ENCODE results near the gene ARNT2. TPM values are rescaled to one million over a fixed set of nuclear protein-coding genes. Genes with fewer than 3 reads are reported as not detected.

The ARNT2 gene
- total RNA-seq, 4 donors from 2014 or later = 0.26 to 22.9 (median 7.0) TPM

DNA sequence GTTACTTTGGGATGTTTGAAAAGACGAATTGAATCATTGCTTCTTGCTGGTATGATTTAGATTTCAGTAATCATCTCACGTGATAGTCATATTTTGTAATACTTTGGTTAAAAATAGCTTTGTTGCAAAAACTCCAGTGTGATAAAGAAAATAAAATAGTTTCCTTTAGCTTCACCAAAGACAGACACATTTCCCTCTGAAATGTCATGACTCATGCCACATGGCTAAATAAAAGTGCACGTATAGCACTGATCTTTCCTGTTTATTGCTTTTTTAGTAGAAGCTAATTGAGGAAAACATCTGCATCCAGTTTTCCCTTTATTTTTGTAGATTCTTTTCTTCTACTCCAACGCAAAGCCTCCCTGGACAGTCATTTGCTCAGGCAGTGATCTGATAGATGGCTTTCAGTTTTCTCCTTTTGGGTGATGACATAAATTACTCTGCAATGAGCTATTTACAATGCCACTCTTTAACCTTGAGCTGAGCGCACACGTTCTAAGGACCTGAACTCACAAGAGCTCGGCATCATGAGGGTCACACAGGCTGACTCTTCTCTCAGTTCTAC, 84.9 kb downstream of the ARNT2 start:
- no peaks in the 10 kb centered on the region for H3K9me3 ChIP-seq
- no peaks in the 10 kb centered on the region for H3K27me3 ChIP-seq
- no peaks in the 10 kb centered on the region for H3K36me3 ChIP-seq
- TF ChIP-seq CTCF (IDR thresholded peaks at IDR 0.05) = no peak
- TF ChIP-seq POLR2A (IDR thresholded peaks at IDR 0.05) = no peak
- no peak for DNase-seq
- no peak overlapping the region for H3K4me3 ChIP-seq
- no peaks in the 10 kb centered on the region for H3K4me1 ChIP-seq
- intact Hi-C loops (cut with DNase I; ENCODE audit: low total_unique reads) = no loop called here
- H3K27ac ChIP-seq = peak overlapping the region; percentile 48 to 72

- Histone ChIP-seq H3K9me3 (no peaks in the 10 kb centered on the region), H3K4me3 (no peak overlapping the region), H3K27me3 (no peaks in the 10 kb centered on the region), H3K36me3 (no peaks in the 10 kb centered on the region), H3K4me1 (no peaks in the 10 kb centered on the region), H3K27ac (peak overlapping the region; percentile 48 to 72)
- DNase-seq = no peak
- intact Hi-C loops (cut with DNase I; ENCODE audit: low total_unique reads) = no loop called here
- TF ChIP-seq CTCF (IDR thresholded peaks at IDR 0.05) (no peak), POLR2A (IDR thresholded peaks at IDR 0.05) (no peak)
Measured at GRCh38 chr15:80490431-80490990, 86.3 kb downstream of the ARNT2 start.

GRCh38 chr15:80491163-80491847, 87.1 kb downstream of the ARNT2 start:
- intact Hi-C loops (cut with DNase I; ENCODE audit: low total_unique reads) = no loop called here
- no peak for DNase-seq
- TF ChIP-seq POLR2A (IDR thresholded peaks at IDR 0.05) (no peak), CTCF (IDR thresholded peaks at IDR 0.05) (no peak)

DNA sequence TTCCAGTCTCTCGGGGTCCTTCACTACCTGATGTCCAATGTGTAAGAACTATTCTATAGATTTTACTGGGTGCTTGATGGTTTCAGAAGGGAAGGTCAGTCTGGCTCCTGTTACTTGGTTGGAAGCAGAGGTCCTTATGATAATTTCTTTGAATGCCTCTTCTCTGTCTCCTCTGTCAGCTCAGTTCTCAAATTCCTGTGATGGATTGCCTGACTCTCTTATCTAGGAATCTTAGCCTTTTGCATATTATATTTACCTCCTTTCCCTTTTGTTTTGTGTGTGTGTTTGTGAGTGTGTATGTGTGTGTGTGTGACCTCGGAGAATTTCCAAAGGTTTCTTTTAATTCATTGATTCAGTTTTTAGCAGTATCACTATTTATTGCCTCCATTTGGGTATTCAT, 88.2 kb downstream of the ARNT2 start:
- Histone ChIP-seq H3K4me1 (no peaks in the 10 kb centered on the region), H3K4me3 (no peak overlapping the region), H3K27me3 (no peaks in the 10 kb centered on the region), H3K27ac (no peak overlapping the region), H3K9me3 (no peaks in the 10 kb centered on the region), H3K36me3 (no peaks in the 10 kb centered on the region)
- TF ChIP-seq POLR2A (IDR thresholded peaks at IDR 0.05) (no peak), CTCF (IDR thresholded peaks at IDR 0.05) (no peak)
- no peak for DNase-seq
- intact Hi-C loops (cut with DNase I; ENCODE audit: low total_unique reads) = no loop called here

More at GRCh38 chr15:80491163-80491847, 87.1 kb downstream of the ARNT2 start:
- Histone ChIP-seq H3K27me3 (no peaks in the 10 kb centered on the region), H3K27ac (no peak overlapping the region), H3K4me1 (no peaks in the 10 kb centered on the region), H3K4me3 (no peak overlapping the region), H3K36me3 (no peaks in the 10 kb centered on the region), H3K9me3 (no peaks in the 10 kb centered on the region)

- Histone ChIP-seq H3K27ac (no peak overlapping the region), H3K4me3 (no peak overlapping the region), H3K36me3 (no peaks in the 10 kb centered on the region), H3K9me3 (no peaks in the 10 kb centered on the region), H3K27me3 (no peaks in the 10 kb centered on the region), H3K4me1 (no peaks in the 10 kb centered on the region)
- TF ChIP-seq CTCF (IDR thresholded peaks at IDR 0.05) = no peak
- DNase-seq = no peak
- intact Hi-C loops (cut with DNase I; ENCODE audit: low total_unique reads) = no loop called here
Measured at GRCh38 chr15:80492874-80493273, 88.7 kb downstream of the ARNT2 start.
